ENCODE data around the gene CPAMD8.

DNA sequence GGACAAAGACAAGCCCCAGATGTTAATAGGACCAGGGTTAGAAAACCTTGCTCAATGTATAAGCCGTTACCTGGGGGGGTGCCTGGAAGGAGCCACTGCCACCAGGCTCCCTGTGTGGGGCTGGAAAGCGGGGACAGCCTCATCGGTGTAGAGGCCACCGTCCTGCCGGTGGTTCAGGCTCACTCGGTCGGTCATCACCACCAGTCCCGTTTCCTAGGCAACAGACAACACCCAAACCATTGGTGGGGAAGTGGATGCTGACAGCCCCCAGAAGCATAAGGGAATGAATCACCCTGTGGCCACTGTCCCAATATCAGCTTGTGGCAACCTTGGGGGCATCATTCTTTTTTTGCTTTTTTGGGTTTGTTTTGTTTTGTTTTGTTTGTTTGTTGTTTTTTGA, 55.8 kb downstream of the CPAMD8 start:
- no peak for TF ChIP-seq REST (IDR thresholded peaks at IDR 0.05; ENCODE audit: borderline replicate concordance)
- no peak for TF ChIP-seq REST (CRISPR knock-in tag; IDR thresholded peaks at IDR 0.05; ENCODE audit: low read depth)
- TF ChIP-seq CHD4 (IDR thresholded peaks at IDR 0.05; ENCODE audit: insufficient read depth, insufficient replicate concordance, low read depth, low read length, poor library complexity, severe bottlenecking), result no peak
- TF ChIP-seq, protein P1, sequence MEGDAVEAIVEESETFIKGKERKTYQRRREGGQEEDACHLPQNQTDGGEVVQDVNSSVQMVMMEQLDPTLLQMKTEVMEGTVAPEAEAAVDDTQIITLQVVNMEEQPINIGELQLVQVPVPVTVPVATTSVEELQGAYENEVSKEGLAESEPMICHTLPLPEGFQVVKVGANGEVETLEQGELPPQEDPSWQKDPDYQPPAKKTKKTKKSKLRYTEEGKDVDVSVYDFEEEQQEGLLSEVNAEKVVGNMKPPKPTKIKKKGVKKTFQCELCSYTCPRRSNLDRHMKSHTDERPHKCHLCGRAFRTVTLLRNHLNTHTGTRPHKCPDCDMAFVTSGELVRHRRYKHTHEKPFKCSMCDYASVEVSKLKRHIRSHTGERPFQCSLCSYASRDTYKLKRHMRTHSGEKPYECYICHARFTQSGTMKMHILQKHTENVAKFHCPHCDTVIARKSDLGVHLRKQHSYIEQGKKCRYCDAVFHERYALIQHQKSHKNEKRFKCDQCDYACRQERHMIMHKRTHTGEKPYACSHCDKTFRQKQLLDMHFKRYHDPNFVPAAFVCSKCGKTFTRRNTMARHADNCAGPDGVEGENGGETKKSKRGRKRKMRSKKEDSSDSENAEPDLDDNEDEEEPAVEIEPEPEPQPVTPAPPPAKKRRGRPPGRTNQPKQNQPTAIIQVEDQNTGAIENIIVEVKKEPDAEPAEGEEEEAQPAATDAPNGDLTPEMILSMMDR (IDR thresholded peaks at IDR 0.05 in 2 of 3, conservative IDR thresholded peaks at IDR 0.05 in 1 of 3; ENCODE audit: insufficient read depth in 2 of 3, low read depth in 1 of 3, low read length in 3 of 3), result no peak
- no peak for TF ChIP-seq GATAD2A (IDR thresholded peaks at IDR 0.05)
- TF ChIP-seq EGR1 (conservative IDR thresholded peaks at IDR 0.05), result no peak
